CD4-positive, alpha-beta T cell (primary cell): ENCODE data around the gene ADGRD1. TPM values are rescaled to one million over a fixed set of nuclear protein-coding genes. Genes with fewer than 3 reads are reported as not detected.

ENCODE experiments used
- ATAC-seq: fragments of 200-7000 bp; cut with Tn5 transposase; one replicate; pipeline ENCODE4 v1.10.0; 2022; ENCODE audit warnings: mild to moderate bottlenecking; ENCODE audit not compliant: poor library complexity
- CTCF ChIA-PET: fragments of 350-600 bp; sonication (Branson Sonifier 250); formaldehyde crosslinking; loops from one replicate; lab custom pipeline; 2021; ENCODE audit warnings: antibody characterized with exemption, inconsistent platforms; lab: Charles Lee
- POLR2A ChIA-PET: fragments of 350-600 bp; sonication (Branson Sonifier 250); formaldehyde crosslinking; loops from one replicate; lab custom pipeline; 2021; ENCODE audit warnings: antibody characterized with exemption, inconsistent platforms; lab: Charles Lee
- DNase-seq, 14 experiments: peaks; one replicate each; pipeline ENCODE4 v3.0.0-alpha.2; 2013 to 2020; ENCODE audit warnings: mixed read lengths in 2 of 14
- H3K27ac ChIP-seq, 2 donors: one replicate each; pipeline versions ENCODE4 v1.5.1 to v1.7.0; 2013; ENCODE audit warnings: low read length in 2 of 2, low read depth in 1 of 2, mild to moderate bottlenecking in 1 of 2
- H3K27me3 ChIP-seq, 2 experiments: 1 replicate in 1 of 2; 2 replicates in 1 of 2; pipeline versions ENCODE4 v1.6.1 to v1.7.0; 2013; ENCODE audit warnings: low read length in 2 of 2, control low read depth in 1 of 2, mild to moderate bottlenecking in 1 of 2, moderate library complexity in 1 of 2; ENCODE audit not compliant: insufficient read depth in 2 of 2, control insufficient read depth in 1 of 2
- H3K36me3 ChIP-seq: one replicate; pipeline ENCODE4 v1.6.1; 2013; ENCODE audit warnings: low read length, control low read depth; ENCODE audit not compliant: insufficient read depth
- H3K4me1 ChIP-seq: one replicate; pipeline ENCODE4 v1.6.1; 2013; ENCODE audit warnings: low read length, control low read depth; ENCODE audit not compliant: insufficient read depth
- H3K4me3 ChIP-seq: one replicate; pipeline ENCODE4 v1.5.1; 2013; ENCODE audit warnings: mild to moderate bottlenecking, low read length, moderate library complexity
- H3K9me3 ChIP-seq, 2 experiments: 1 replicate in 1 of 2; 2 replicates in 1 of 2; pipeline versions ENCODE4 v1.6.1 to v1.7.0; 2013; ENCODE audit warnings: low read length in 2 of 2, mild to moderate bottlenecking in 2 of 2, control low read depth in 1 of 2, moderate library complexity in 1 of 2; ENCODE audit not compliant: control insufficient read depth in 1 of 2, insufficient read depth in 1 of 2
- H3K27ac Mint-ChIP-seq: one replicate; pipeline ENCODE4 v1.8.0; 2020; ENCODE audit warnings: mixed read lengths
- H3K27me3 Mint-ChIP-seq: one replicate; pipeline ENCODE4 v1.8.0; 2021; ENCODE audit warnings: mixed read lengths
- H3K36me3 Mint-ChIP-seq: one replicate; pipeline ENCODE4 v1.8.0; 2021; ENCODE audit warnings: low read depth, mixed read lengths
- H3K4me1 Mint-ChIP-seq: one replicate; pipeline ENCODE4 v1.8.0; 2021; ENCODE audit warnings: low read depth, mixed read lengths
- H3K4me3 Mint-ChIP-seq: one replicate; pipeline ENCODE4 v1.8.0; 2020; ENCODE audit warnings: mild to moderate bottlenecking, mixed read lengths
- H3K9me3 Mint-ChIP-seq: one replicate; pipeline ENCODE4 v1.8.0; 2020; ENCODE audit warnings: mixed read lengths
- intact Hi-C, 2 experiments: fragments of 100-400 bp; cut with DNase I in 1 of 2; cut with micrococcal nuclease in 1 of 2; formaldehyde crosslinking; loops; one replicate each; pipeline versions ENCODE4 v1.15.1 to v1.9.0; 2023 to 2025; cut with DNase I, micrococcal nuclease
- total RNA-seq, 174 experiments: library from RNA in 2 of 174; stranded (reverse) in 2 of 174; gene quantifications; one replicate each; pipeline ENCODE4 v1.2.3 and lab custom pipeline; 2021 to 2026
- TF ChIP-seq, protein P1 (sequence below): fragments of 200-600 bp; IDR thresholded peaks from one replicate; pipeline ENCODE4 v1.8.0; 2022; ENCODE audit warnings: antibody characterized with exemption, mild to moderate bottlenecking

Gene ADGRD1
- total RNA-seq, 2 experiments from 2014 or later, result 0.22 TPM; not detected in 1

DNA sequence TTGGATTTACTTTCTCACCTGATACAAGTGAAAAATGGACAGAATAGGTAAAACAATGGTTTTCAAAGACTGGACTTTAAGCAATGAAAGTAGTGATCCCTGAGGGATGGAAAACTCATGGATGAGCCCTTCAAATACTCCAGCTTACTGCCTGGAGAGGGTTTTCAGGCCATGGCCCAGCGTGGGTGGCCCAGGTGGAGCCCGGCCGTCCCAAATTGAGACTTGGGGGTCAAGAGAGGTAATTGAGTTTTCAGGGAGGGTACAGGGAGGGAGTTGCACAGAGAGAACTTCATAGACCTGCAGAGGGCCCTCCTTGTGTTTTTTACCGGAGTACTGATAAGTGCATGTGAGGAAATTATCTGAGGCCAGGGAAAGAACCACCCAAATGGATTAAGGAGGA is 44.6 kb upstream of the ADGRD1 start:
- Histone ChIP-seq H3K36me3 (no peaks in the 10 kb centered on the region), H3K4me3 (no peak overlapping the region), H3K9me3 (peaks cover 4 to 12% of the 10 kb centered on the region in 2 experiments), H3K27me3 (peaks cover 0 to 10% of the 10 kb centered on the region in 2 experiments), H3K4me1 (no peaks in the 10 kb centered on the region), H3K27ac (no peak overlapping the region)
- Mint-ChIP-seq H3K27me3 (peaks cover 31% of the 10 kb centered on the region), H3K36me3 (no peaks in the 10 kb centered on the region), H3K4me1 (no peaks in the 10 kb centered on the region), H3K27ac (no peak overlapping the region), H3K4me3 (no peak overlapping the region), H3K9me3 (peaks cover 15% of the 10 kb centered on the region)
- POLR2A ChIA-PET, result no interaction called here
- CTCF ChIA-PET, result no interaction called here
- TF ChIP-seq, protein P1, sequence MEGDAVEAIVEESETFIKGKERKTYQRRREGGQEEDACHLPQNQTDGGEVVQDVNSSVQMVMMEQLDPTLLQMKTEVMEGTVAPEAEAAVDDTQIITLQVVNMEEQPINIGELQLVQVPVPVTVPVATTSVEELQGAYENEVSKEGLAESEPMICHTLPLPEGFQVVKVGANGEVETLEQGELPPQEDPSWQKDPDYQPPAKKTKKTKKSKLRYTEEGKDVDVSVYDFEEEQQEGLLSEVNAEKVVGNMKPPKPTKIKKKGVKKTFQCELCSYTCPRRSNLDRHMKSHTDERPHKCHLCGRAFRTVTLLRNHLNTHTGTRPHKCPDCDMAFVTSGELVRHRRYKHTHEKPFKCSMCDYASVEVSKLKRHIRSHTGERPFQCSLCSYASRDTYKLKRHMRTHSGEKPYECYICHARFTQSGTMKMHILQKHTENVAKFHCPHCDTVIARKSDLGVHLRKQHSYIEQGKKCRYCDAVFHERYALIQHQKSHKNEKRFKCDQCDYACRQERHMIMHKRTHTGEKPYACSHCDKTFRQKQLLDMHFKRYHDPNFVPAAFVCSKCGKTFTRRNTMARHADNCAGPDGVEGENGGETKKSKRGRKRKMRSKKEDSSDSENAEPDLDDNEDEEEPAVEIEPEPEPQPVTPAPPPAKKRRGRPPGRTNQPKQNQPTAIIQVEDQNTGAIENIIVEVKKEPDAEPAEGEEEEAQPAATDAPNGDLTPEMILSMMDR, result no peak
- DNase-seq (no peak), ATAC-seq (no peak)
- intact Hi-C loops, result no loop called here

DNA sequence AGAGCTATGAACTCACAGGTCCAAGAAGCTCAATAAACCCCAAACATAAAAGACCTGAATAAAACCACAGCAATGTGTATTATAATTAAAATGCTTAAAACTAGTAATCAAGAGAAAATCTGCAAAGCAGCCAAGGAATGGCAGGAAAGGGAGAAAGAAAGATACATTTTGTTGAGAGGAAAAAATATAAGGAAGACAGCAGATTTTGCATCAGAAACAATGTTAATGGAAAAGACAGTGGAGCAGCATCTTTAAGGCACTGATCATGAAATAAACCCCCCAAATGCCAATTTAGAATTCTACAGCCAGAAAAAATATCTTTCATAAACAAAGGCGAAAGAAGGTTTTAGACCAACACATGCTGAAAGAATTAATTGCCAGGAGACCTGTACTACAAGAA is 42.5 kb upstream of the ADGRD1 start:
- Histone ChIP-seq H3K27me3 (peaks cover 7 to 17% of the 10 kb centered on the region in 2 experiments), H3K9me3 (peaks cover 4 to 12% of the 10 kb centered on the region in 2 experiments), H3K27ac (no peak overlapping the region), H3K36me3 (no peaks in the 10 kb centered on the region), H3K4me3 (no peak overlapping the region), H3K4me1 (peaks cover 3% of the 10 kb centered on the region)
- TF ChIP-seq, protein P1, result no peak
- Mint-ChIP-seq H3K36me3 (no peaks in the 10 kb centered on the region), H3K4me3 (no peak overlapping the region), H3K27me3 (peaks cover 47% of the 10 kb centered on the region), H3K27ac (no peak overlapping the region), H3K9me3 (peaks cover 15% of the 10 kb centered on the region), H3K4me1 (peaks cover 2% of the 10 kb centered on the region)
- ChIA-PET CTCF (no interaction called here), POLR2A (no interaction called here)
- DNase-seq, result no peak
- ATAC-seq, result no peak
- intact Hi-C loops, result no loop called here

DNA sequence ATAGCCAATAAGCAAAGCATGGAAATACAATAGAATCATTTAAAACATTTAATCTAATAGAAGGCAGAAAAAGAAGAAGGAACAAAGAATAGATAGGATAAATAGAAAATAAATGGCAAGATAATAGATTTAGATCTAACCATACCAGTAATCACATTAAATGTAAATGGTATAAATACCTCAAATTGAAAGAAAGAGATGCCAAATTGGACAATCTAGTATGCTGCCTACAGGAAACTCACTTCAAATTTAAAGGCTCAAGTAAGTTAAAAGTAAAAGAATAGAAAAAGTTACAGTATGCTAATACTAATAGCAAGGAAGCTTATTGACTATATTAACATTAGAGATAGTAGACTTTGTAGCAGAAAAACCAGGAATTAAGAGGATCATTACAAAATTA is 41.8 kb upstream of the ADGRD1 start:
- H3K27me3 Mint-ChIP-seq, result peaks cover 54% of the 10 kb centered on the region

More for the DNA sequence above, 41.8 kb upstream of the ADGRD1 start:
- DNase-seq, result no peak
- ChIA-PET POLR2A (no interaction called here), CTCF (no interaction called here)
- Histone ChIP-seq H3K27ac (no peak overlapping the region), H3K4me1 (peaks cover 4% of the 10 kb centered on the region), H3K4me3 (no peak overlapping the region), H3K36me3 (no peaks in the 10 kb centered on the region), H3K27me3 (peaks cover 14 to 23% of the 10 kb centered on the region in 2 experiments), H3K9me3 (peaks cover 4 to 12% of the 10 kb centered on the region in 2 experiments)
- no peak for ATAC-seq
- H3K36me3 Mint-ChIP-seq, result no peaks in the 10 kb centered on the region
- H3K9me3 Mint-ChIP-seq, result peaks cover 15% of the 10 kb centered on the region
- H3K4me1 Mint-ChIP-seq, result peaks cover 4% of the 10 kb centered on the region
- TF ChIP-seq, protein P1, result no peak
- no peak overlapping the region for H3K4me3 Mint-ChIP-seq
- intact Hi-C loops, result no loop called here
- H3K27ac Mint-ChIP-seq, result no peak overlapping the region
